ENCODE measurements around the gene MINDY4. TPM values are rescaled to one million over a fixed set of nuclear protein-coding genes. Genes with fewer than 3 reads are reported as not detected.

Gene MINDY4
- total and polyA plus RNA-seq, 8 donors, result 1.6 to 22.8 (median 6.4) TPM; not detected in 1

DNA sequence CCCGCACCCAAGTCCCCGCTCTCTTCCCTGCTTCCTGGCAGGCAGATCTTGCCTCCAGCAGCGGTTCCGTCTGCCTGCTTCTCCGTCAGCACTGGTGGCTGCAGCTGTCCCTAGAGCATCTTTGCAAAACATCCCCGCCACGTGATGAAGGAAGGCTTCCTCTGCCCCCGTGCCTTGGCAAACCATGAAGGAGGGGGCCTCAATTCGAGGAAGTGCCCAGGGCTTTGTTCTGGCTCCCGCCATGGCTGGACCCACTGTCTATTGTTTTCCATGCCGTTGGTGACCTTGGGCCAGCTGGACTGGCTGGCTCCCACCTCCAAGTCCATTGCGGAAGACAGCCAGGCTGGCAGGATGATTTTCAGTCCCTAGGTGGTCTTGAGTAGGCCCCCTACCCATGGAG is 127.2 kb downstream of the MINDY4 start:
- no peak overlapping the region for H3K4me3 ChIP-seq
- intact Hi-C loops (cut with DNase I; ENCODE audit: low total_unique reads), result no loop called here
- H3K27me3 ChIP-seq, result no peaks in the 10 kb centered on the region
- no peak for DNase-seq
- no peaks in the 10 kb centered on the region for H3K9me3 ChIP-seq
- H3K4me1 ChIP-seq, result peaks cover 18 to 62% (median 35%) of the 10 kb centered on the region in 4 donors
- no peaks in the 10 kb centered on the region for H3K36me3 ChIP-seq
- TF ChIP-seq POLR2AphosphoS5 (IDR thresholded peaks at IDR 0.05), result no peak
- TF ChIP-seq, protein P1, sequence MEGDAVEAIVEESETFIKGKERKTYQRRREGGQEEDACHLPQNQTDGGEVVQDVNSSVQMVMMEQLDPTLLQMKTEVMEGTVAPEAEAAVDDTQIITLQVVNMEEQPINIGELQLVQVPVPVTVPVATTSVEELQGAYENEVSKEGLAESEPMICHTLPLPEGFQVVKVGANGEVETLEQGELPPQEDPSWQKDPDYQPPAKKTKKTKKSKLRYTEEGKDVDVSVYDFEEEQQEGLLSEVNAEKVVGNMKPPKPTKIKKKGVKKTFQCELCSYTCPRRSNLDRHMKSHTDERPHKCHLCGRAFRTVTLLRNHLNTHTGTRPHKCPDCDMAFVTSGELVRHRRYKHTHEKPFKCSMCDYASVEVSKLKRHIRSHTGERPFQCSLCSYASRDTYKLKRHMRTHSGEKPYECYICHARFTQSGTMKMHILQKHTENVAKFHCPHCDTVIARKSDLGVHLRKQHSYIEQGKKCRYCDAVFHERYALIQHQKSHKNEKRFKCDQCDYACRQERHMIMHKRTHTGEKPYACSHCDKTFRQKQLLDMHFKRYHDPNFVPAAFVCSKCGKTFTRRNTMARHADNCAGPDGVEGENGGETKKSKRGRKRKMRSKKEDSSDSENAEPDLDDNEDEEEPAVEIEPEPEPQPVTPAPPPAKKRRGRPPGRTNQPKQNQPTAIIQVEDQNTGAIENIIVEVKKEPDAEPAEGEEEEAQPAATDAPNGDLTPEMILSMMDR (IDR thresholded peaks at IDR 0.05), result no peak
- no peak for TF ChIP-seq POLR2A (IDR thresholded peaks at IDR 0.05)
- no peak for TF ChIP-seq EP300 (IDR thresholded peaks at IDR 0.05)
- H3K27ac ChIP-seq, result peak overlapping the region in 1 of 5 donors; percentile 5
- 79 to 86% (median 80%) methylated on average over 10 to 12 of the region's 12 CpGs for WGBS, 5 donors

DNA sequence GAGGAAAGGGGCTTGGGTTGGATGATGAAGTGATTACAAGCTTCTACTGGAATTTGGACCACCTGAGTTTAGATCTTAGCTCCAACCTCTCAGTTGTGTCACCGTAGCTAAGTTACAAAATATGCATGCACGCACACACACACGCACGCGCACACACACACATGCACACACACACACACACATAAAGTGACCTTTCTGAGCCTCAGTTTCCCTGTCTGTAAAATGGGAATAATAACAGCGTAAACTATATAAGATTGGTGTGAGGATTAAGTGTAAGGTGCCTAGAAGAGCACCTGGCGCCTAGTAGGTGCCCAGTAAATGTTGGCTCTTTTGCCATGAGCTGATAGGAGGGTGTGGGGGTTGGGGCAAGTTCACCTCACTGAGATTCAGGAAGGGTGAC is 127.8 kb downstream of the MINDY4 start:
- Histone ChIP-seq H3K36me3 (no peaks in the 10 kb centered on the region), H3K27me3 (no peaks in the 10 kb centered on the region), H3K9me3 (no peaks in the 10 kb centered on the region), H3K4me3 (no peak overlapping the region), H3K27ac (peak overlapping the region in 3 of 5 donors; percentile 5 to 59 (median 49)), H3K4me1 (peaks cover 13 to 56% (median 31%) of the 10 kb centered on the region in 4 donors)
- WGBS, 5 donors, result 94 to 99% (median 96%) methylated on average over 7 of the region's 7 CpGs
- intact Hi-C loops (cut with DNase I; ENCODE audit: low total_unique reads), result no loop called here
- DNase-seq, result no peak
- TF ChIP-seq, protein P1 (IDR thresholded peaks at IDR 0.05), result no peak
- TF ChIP-seq EP300 (IDR thresholded peaks at IDR 0.05) (no peak), POLR2A (IDR thresholded peaks at IDR 0.05) (no peak), POLR2AphosphoS5 (IDR thresholded peaks at IDR 0.05) (no peak)

- H3K4me1 ChIP-seq, result peaks cover 13 to 50% (median 30%) of the 10 kb centered on the region in 4 donors
- no peak overlapping the region for H3K4me3 ChIP-seq
- H3K9me3 ChIP-seq, result no peaks in the 10 kb centered on the region
- H3K27me3 ChIP-seq, result no peaks in the 10 kb centered on the region
- WGBS, 5 donors, result 25 to 44% (median 40%) methylated on average over 6 of the region's 6 CpGs
- intact Hi-C loops (cut with DNase I; ENCODE audit: low total_unique reads), result no loop called here
- H3K36me3 ChIP-seq, result no peaks in the 10 kb centered on the region
- H3K27ac ChIP-seq, result peak overlapping the region in 3 of 5 donors; percentile 49 to 66 (median 59)
- DNase-seq, result no peak
- TF ChIP-seq, protein P1 (IDR thresholded peaks at IDR 0.05), result no peak
- TF ChIP-seq POLR2AphosphoS5 (IDR thresholded peaks at IDR 0.05), result no peak
- no peak for TF ChIP-seq EP300 (IDR thresholded peaks at IDR 0.05)
- TF ChIP-seq POLR2A (IDR thresholded peaks at IDR 0.05), result no peak
Measured at GRCh38 chr7:30899630-30900029, 128.4 kb downstream of the MINDY4 start.

DNA sequence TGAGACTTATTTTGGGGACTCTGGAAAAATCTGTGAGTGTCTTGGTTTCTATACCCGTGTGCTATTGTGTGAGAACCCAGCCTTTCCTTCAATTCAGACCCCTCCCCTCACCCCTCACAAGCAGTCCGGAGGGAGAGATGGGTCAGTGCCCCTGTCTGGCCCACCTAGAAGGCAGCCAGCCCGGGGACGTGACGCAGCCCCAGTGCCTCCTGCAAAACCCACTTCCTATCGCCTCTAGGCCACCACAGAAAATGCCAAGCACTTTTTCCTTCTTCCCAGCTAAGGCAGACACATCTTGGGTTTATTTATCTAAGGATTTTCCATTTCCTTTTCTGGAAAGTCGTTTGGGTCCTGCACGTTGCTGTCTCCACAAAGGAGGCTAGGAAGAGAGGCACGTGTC is 128.8 kb downstream of the MINDY4 start:
- Histone ChIP-seq H3K27me3 (no peaks in the 10 kb centered on the region), H3K9me3 (no peaks in the 10 kb centered on the region), H3K4me3 (no peak overlapping the region), H3K4me1 (peaks cover 13 to 51% (median 32%) of the 10 kb centered on the region in 4 donors), H3K36me3 (no peaks in the 10 kb centered on the region), H3K27ac (peak overlapping the region in 4 of 5 donors; percentile 33 to 66 (median 54))
- TF ChIP-seq, protein P1 (IDR thresholded peaks at IDR 0.05), result no peak
- TF ChIP-seq POLR2AphosphoS5 (IDR thresholded peaks at IDR 0.05) (no peak), POLR2A (IDR thresholded peaks at IDR 0.05) (no peak), EP300 (IDR thresholded peaks at IDR 0.05) (no peak)
- DNase-seq, result no peak
- WGBS, 5 donors, result 53 to 66% (median 62%) methylated on average over 9 of the region's 9 CpGs
- intact Hi-C loops (cut with DNase I; ENCODE audit: low total_unique reads), result no loop called here
